Fibroblast of pulmonary artery (primary cell): ENCODE measurements around the gene ILF2.
"Not testable (repeated sequence)": the region's sequence is repeated elsewhere in the genome, so short reads cannot be mapped to it uniquely, and the experiment has no call there.

Experiments
- DNase-seq: peaks from one replicate; pipeline ENCODE4 v3.0.0-alpha.2; 2010; ENCODE audit warnings: low read depth
- H3K4me3 ChIP-seq: replicated peaks from 2 replicates; pipeline ENCODE4 v1.5.1; 2011; ENCODE audit warnings: low read depth, mild to moderate bottlenecking, control low read depth, low read length, moderate library complexity
- TF ChIP-seq, protein P1 (sequence below): IDR thresholded peaks from 2 replicates; pipeline ENCODE4 v1.5.1; 2011; ENCODE audit warnings: mild to moderate bottlenecking, control low read depth, low read length, inconsistent platforms; ENCODE audit errors: missing control alignments

The ILF2 gene

GRCh38 chr1:153648000-153648643 is 22.7 kb downstream of the ILF2 start:
- DNase-seq: no peak
- no peak overlapping the region for H3K4me3 ChIP-seq
- TF ChIP-seq, protein P1, sequence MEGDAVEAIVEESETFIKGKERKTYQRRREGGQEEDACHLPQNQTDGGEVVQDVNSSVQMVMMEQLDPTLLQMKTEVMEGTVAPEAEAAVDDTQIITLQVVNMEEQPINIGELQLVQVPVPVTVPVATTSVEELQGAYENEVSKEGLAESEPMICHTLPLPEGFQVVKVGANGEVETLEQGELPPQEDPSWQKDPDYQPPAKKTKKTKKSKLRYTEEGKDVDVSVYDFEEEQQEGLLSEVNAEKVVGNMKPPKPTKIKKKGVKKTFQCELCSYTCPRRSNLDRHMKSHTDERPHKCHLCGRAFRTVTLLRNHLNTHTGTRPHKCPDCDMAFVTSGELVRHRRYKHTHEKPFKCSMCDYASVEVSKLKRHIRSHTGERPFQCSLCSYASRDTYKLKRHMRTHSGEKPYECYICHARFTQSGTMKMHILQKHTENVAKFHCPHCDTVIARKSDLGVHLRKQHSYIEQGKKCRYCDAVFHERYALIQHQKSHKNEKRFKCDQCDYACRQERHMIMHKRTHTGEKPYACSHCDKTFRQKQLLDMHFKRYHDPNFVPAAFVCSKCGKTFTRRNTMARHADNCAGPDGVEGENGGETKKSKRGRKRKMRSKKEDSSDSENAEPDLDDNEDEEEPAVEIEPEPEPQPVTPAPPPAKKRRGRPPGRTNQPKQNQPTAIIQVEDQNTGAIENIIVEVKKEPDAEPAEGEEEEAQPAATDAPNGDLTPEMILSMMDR: no peak

- TF ChIP-seq, protein P1: no peak
- no peak for DNase-seq
- H3K4me3 ChIP-seq: no peak overlapping the region
Observed at GRCh38 chr1:153647346-153647714, 23.5 kb downstream of the ILF2 start.

GRCh38 chr1:153646672-153647345 is 24.0 kb downstream of the ILF2 start:
- no peak for DNase-seq
- H3K4me3 ChIP-seq: no peak overlapping the region
- TF ChIP-seq, protein P1: no peak

DNA sequence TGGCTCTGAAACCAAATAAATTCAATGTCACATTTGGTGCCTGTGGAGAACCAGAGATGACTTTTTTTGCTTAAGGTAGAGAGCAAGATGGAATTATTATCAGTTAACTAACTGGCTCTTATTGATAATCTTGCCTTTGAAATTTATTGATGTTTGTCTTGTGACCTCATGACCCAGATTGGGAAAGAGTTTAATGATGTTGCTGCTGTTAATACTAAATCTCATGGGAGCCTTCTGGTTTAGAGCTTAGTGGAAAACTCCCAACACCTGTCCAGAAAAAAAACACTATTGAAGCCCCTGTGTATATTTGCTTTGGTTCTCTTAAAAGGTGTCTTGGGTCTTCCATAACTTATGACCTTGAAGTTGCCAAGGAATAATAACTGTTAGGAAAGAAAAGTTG is 27.0 kb downstream of the ILF2 start:
- H3K4me3 ChIP-seq: no peak overlapping the region
- TF ChIP-seq, protein P1: no peak
- DNase-seq: no peak

GRCh38 chr1:153643100-153643499 is 27.7 kb downstream of the ILF2 start:
- no peak for DNase-seq
- no peak overlapping the region for H3K4me3 ChIP-seq
- TF ChIP-seq, protein P1: no peak

- DNase-seq: no peak
- TF ChIP-seq, protein P1: no peak
- no peak overlapping the region for H3K4me3 ChIP-seq
Observed at GRCh38 chr1:153642161-153642560, 28.6 kb downstream of the ILF2 start.

DNA sequence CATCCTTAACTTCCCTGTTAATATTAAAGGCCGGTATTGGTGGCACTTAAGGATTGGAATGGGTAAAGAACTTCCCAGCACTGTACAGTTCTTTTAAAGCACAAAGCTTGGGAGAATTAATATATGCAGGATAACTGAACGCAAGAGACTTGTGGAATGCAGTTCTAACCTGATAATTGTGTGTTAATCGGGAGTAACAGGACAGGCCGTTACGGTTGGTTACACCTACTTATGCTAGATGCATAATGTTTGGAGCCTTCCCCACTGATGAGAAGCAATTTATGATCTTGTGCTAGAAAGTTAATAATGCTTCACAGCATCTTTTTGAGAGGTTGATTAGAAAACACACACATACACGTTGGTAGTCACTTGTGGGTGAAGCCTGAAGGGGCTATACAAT is 29.9 kb downstream of the ILF2 start:
- no peak overlapping the region for H3K4me3 ChIP-seq
- no peak for DNase-seq
- TF ChIP-seq, protein P1: no peak

DNA sequence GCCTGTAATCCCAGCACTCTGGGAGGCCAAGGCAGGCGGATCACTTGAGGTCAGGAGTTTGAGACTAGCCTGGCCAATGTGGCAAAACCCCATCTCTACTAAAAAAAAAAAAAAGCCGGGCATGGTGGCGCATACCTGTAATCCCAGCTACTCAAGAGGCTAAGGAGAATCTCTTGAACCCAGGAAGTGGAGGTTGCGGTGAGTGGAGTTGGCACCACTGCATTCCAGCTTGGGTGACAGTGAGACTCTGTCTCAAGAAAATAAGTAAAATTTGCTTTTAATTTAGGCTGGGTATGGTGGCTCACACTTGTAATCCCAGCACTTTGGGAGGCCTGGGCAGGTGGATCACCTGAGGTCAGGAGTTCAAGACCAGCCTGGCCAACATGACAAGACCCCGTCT is 30.6 kb downstream of the ILF2 start:
- DNase-seq, H3K4me3 ChIP-seq: not testable (repeated sequence)
